GM12874 (cell line): ENCODE results near the gene SRRM1.

Source experiments
- CTCF ChIP-seq: IDR thresholded peaks from 2 replicates; pipeline ENCODE4 v1.5.1; 2011; ENCODE audit warnings: low read depth, mild to moderate bottlenecking, control low read depth, low read length, moderate library complexity; ENCODE audit not compliant: insufficient read depth

Gene SRRM1, protein sequence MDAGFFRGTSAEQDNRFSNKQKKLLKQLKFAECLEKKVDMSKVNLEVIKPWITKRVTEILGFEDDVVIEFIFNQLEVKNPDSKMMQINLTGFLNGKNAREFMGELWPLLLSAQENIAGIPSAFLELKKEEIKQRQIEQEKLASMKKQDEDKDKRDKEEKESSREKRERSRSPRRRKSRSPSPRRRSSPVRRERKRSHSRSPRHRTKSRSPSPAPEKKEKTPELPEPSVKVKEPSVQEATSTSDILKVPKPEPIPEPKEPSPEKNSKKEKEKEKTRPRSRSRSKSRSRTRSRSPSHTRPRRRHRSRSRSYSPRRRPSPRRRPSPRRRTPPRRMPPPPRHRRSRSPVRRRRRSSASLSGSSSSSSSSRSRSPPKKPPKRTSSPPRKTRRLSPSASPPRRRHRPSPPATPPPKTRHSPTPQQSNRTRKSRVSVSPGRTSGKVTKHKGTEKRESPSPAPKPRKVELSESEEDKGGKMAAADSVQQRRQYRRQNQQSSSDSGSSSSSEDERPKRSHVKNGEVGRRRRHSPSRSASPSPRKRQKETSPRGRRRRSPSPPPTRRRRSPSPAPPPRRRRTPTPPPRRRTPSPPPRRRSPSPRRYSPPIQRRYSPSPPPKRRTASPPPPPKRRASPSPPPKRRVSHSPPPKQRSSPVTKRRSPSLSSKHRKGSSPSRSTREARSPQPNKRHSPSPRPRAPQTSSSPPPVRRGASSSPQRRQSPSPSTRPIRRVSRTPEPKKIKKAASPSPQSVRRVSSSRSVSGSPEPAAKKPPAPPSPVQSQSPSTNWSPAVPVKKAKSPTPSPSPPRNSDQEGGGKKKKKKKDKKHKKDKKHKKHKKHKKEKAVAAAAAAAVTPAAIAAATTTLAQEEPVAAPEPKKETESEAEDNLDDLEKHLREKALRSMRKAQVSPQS

GRCh38 chr1:24642481-24643362 lies at the start of gene SRRM1:
Gene SRRM1 (plus strand): TSS chr1:24643302. CDS start chr1:24643327, 25 bp downstream.
- no peak for TF ChIP-seq CTCF

DNA sequence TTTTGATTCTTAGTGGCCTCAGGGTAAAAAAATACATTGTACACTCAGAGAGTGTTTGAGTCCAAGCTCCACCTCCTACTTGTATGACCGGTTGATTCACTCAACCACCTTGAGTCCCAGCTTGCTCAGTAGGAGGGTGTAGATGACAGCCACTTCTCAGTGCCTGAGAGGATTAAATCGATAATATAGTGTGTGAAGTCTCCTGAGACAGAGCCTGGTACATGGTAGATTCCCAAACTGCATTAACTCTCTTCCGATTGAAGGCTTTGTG lies 48.8 kb upstream of the SRRM1 start:
- no peak for TF ChIP-seq CTCF

GRCh38 chr1:24596401-24596880 lies 46.7 kb upstream of the SRRM1 start:
- no peak for TF ChIP-seq CTCF

DNA sequence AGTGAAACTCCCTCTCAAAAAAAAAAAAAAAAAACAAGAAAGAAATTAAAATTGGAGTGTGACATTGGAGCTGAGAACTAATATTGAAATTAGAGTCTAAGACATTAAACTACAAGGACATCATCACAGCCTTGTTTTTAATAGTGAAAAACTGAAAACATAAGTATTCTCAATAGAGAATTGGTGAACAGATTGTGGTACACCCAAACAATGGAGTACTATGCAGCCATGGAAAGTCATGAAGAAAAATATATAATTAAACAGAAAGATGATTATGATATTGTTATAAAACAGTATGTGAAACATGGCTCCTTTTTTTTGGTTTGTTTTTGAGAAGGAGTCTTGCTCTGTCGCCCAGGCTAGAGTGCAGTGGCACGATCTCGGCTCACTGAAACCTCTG lies 43.8 kb upstream of the SRRM1 start:
- TF ChIP-seq CTCF = no peak

GRCh38 chr1:24600551-24600950 lies 42.6 kb upstream of the SRRM1 start:
- TF ChIP-seq CTCF = no peak

- TF ChIP-seq CTCF = no peak
Observed at GRCh38 chr1:24605534-24606295, 37.4 kb upstream of the SRRM1 start.
